Activated CD8-positive, alpha-beta memory T cell treated with anti-CD3 and anti-CD28 coated beads, Interleukin-2, amount 50 U/mL, for 1 hour (primary cell): ENCODE results near the gene ZBP1.
"Not testable (repeated sequence)": the region's sequence is repeated elsewhere in the genome, so short reads cannot be mapped to it uniquely, and the experiment has no call there.

Experiments
- DNase-seq: peaks from one replicate; pipeline ENCODE4 v3.0.0-alpha.2; 2020; ENCODE audit errors: extremely low read depth

Gene ZBP1

GRCh38 chr20:57638895-57639236 lies 18.6 kb upstream of the ZBP1 start:
- no peak for DNase-seq

GRCh38 chr20:57638173-57638894 lies 18.1 kb upstream of the ZBP1 start:
- DNase-seq: no peak

- DNase-seq: no peak
Measured at GRCh38 chr20:57633945-57634491, 13.8 kb upstream of the ZBP1 start.

DNA sequence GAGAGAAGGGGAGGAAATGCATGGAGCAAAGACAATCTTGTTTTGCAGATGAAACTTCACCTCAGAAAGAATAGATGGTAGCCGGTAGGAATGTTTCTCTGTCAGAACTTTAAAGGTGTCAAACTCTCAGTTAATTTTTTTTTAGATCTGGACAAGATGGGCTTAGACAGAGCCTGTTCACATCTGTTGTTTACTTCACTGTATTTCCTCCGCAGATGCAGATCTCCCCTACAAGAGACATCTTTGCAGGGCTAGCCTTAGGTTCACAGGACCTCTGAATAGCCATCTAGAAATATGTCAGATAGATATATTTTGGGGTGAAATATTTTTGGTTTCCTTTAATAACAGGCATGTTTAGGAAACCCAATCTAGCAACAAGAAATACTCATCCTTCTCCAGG lies 12.1 kb upstream of the ZBP1 start:
- no peak for DNase-seq

DNA sequence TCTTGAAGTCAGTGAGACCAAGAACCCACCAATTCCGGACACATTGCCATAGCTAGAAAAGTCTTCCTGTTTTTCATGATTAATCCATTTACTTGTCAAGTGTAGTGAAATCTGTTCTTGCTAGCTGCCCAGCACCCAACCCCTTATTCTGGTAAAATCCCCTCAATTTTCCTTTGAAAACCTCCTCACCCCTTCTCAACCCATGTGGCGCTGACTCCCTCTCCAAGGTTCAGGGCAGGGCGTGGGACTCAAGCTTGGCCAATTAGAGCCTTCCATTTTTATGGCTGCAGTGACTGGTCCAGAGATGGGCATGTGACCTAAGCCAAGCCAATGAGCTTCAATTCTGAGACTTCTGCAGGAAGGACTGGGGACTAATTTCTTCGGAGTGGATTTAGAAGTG lies 9.8 kb upstream of the ZBP1 start:
- no peak for DNase-seq

DNA sequence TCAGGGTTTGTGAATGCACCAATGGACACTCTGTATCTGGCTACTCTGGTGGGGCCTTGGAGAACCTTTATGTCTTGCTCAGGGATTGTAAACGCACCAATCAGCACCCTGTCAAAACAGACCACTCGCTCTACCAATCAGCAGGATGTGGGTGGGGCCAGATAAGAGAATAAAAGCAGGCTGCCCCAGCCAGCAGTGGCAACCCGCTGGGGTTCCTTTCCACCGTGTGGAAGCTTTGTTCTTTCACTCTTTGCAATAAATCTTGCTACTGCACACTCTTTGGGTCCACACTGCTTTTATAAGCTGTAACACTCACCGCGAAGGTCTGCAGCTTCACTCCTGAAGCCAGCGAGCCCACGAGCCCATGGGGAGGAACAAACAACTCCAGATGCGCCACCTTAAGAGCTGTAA lies 9.3 kb upstream of the ZBP1 start:
- DNase-seq: not testable (repeated sequence)

- DNase-seq: not testable (repeated sequence)
Measured at GRCh38 chr20:57628962-57629308, 8.7 kb upstream of the ZBP1 start.

DNA sequence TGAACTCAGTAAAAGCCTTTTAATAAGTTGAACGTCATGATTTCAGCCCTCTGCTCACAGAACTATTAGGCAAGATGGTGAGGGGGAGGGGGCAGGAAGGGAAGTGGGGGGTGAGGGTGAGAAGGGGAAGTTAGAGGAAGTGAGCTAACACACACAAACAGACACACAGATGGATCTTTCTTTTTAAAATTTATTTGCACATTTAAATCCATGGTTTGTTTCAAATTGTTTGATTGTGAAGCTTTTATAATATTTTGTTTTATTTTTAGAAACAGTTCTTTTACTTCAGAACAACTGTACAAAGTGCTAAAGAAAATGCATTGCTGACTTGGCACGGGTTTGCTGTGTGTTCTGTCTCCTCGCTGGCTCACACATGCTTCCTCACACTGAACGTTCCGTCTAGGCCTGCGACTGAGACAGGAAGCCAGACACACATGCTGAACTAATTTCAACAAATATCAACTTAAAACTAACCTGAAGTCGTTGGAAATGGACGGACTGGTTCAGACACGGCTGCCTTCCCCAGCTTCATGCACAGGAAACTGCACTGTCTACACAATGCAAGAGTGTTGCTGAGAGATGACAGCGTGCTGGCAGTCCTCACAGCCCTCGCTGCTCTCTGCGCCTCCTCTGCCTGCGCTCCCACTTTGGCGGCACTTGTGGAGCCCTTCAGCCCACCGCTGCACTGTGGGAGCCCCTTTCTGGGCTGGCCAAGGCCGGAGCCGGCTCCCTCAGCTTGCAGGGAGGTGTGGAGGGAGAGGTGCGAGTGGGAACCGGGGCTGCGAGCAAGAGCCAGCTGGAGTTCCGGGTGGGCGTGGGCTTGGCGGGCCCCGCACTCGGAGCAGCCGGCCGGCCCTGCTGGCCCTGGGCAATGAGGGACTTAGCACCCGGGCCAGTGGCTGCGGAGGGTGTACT lies 8.1 kb upstream of the ZBP1 start:
- no peak for DNase-seq

DNA sequence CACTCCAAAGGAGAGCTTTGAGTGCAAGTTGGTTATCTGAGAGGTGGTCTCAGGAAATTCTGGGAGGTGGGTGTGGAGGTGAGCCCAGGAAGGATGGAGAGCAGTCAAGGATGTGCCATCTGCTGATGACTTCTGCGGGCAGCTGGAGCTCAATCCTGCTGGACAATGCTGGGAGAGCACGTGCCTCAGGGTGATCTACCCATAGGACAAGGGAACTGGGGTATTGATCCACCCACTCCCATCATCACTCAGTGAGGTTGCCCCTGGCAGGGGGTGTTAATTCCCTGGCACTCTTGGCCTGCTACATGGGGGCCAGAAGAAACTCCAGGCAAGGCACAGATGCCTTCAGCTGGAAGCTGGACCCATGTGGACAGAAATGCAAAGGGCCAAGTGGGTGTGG lies 7.1 kb upstream of the ZBP1 start:
- DNase-seq: no peak

DNA sequence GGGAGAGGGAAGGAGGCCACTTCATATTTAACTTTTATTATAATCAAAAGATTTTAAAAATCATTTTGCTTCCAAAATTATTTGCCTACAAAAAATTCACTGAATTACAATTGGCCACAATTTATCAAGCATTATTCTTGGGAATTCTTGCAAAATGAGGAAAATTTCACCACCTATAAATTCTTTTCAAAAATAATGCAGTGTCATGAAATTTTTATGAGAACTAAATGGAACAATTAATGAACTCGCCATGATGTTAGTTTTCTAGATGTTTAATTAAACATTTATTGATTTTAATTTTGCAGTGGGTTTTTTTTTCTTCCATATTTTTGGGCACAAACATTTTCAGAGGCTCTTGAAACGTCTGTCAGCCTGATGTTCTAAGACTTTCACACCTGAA lies 5.8 kb upstream of the ZBP1 start:
- DNase-seq: no peak

DNA sequence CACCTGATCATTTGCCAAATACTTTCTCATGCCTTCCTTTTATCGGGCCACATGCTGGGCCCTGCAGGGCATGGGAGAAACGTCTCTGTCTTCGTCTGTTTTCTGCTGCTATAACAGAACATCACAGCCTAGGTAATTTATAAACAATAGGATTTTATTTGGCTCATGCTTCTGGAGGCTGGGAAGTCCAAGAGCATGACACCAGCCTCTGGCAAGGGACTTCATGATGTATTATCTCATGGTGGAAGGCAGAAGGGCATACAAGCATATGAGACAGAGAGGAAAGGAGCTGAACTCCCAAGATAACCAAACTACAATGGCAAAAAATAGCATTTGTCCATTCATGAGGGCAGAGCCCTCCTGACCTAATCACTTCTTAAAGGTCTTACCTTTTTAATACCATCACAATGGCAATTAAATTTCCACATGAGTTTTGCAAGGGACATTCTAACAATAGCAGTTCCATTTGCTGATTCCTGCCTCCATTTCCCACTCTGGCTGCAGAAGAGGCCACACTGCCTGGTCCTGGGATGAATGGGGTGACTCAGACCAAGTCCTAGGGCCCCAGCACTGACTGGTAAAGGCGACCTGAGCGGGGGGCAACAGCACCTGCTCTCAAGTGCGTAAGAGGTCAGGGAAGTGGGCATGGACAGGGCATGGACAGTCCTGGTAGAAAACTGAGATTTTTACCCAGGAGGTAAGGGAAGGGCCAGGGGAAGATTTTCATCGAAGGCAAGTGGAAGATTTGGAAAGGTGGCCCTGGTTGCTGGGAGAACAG lies 5.1 kb upstream of the ZBP1 start:
- no peak for DNase-seq

GRCh38 chr20:57624124-57624523 lies 3.9 kb upstream of the ZBP1 start:
- DNase-seq: no peak

- no peak for DNase-seq
Measured at GRCh38 chr20:57622579-57623381, 2.6 kb upstream of the ZBP1 start.

DNA sequence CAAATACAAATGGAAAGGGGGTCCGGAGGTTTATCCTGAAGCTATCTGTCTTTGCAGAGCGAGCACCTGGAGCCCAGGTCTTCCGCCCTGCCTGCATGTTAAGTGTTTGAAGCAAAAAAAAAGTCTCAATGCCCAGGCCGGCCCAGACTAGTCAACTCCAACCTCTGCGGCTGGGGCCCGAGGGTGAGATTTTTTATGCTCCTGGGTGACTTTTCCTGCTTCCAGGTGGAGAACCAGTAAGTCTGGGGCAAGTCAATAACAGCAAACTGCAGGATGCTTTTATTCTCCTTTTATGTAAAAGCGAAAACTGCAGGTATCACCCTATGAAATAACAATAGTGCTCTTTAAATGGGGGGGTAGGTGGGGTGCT lies 2.0 kb upstream of the ZBP1 start:
- DNase-seq: no peak

GRCh38 chr20:57621421-57622200 lies 1.4 kb upstream of the ZBP1 start:
- DNase-seq: no peak

GRCh38 chr20:57620999-57621398 lies 773 bp upstream of the ZBP1 start:
- no peak for DNase-seq

- DNase-seq: no peak
Measured at GRCh38 chr20:57619051-57619831, 985 bp downstream of the ZBP1 start.

GRCh38 chr20:57618764-57619050 lies 1.5 kb downstream of the ZBP1 start:
- DNase-seq: no peak

- DNase-seq: no peak
Measured at GRCh38 chr20:57618091-57618763, 2.0 kb downstream of the ZBP1 start.
